T-helper 9 cell (primary cell): ENCODE data around the gene SARM1.
"Not testable (repeated sequence)": the region's sequence is repeated elsewhere in the genome, so short reads cannot be mapped to it uniquely, and the experiment has no call there.

Experiments used
- DNase-seq: peaks from one replicate; pipeline ENCODE4 v3.0.0-alpha.2; 2020

Gene SARM1

DNA sequence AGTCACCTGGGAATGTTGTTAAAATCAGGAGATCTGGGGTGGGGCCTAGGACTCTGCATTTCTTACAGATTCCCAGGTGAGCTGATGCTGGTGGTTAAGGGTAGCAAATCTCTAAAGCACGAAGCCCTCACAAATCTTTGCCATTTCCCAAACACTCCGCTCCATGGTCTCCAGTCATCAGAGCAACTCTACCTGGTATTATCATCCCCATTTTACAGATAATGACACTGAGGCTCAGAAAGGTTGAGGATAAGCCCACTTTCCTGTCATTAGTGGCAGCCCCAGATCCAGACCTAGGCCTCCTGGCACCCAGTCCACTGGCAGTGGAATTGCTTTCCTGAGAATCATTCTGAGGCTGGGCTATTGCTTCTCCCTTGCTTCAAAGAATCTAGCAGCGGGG is 25.8 kb downstream of the SARM1 start:
- no peak for DNase-seq

DNA sequence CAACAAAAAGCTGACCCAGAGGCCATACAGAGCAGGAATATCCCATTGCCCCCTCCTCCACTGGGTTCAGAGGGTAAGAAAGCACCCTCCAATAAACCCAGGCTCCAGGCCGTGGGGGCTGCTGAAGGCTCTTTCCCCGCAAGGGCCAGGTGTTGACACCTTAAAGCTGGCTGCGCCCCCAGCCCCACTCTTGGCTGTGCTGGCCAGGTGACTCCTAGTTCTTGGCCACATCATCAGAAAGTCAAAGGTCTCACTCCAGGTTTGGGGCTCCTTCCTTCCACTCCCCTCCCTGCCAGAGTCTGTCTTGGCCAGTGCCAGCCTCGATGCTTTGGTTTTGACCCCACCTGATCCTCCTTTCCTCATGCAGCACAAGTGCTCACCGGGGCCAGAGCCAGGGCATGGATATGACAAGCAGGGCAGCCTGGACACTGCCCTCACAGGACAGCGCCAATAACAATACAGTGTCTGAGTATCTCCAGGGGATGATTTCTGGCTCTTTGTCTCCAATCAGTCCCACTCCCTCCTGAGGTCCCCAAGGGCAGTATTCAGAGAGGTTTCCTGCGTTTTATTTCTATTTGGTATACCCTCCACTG is 26.3 kb downstream of the SARM1 start:
- DNase-seq, result no peak

DNA sequence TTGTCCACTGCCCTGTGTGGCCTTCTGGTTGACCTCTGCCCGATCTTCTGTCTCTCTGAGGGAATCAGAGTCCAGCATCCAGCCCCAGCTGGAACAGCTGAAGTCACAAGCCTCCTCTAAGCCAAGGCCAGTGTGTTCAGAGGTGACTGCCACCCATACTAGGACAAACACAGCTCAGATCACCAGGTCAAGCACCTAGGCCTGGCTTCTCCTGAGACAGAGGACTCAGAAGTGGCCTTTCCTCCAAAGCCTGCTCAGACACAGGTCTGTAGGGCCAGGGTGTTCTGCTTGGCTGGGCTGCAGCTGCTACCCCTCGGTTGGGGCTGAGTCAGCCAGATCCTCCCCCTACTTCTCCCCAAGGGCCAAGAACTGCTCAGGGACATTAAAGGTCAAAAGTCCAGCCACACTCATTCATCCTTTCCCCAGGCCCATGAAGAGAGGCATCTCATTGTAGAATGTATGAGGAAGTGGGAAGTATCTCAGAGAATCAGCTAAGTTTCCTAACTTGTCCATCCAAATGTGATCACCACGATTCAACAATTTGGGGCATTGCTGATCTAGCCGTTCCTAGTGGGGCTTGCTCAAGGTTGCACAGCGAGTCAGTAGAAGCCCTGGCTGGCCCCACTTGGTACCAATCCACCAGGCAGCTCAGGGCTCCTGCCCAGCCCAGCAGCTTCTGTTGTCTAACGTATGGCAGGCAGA is 26.9 kb downstream of the SARM1 start:
- no peak for DNase-seq

DNA sequence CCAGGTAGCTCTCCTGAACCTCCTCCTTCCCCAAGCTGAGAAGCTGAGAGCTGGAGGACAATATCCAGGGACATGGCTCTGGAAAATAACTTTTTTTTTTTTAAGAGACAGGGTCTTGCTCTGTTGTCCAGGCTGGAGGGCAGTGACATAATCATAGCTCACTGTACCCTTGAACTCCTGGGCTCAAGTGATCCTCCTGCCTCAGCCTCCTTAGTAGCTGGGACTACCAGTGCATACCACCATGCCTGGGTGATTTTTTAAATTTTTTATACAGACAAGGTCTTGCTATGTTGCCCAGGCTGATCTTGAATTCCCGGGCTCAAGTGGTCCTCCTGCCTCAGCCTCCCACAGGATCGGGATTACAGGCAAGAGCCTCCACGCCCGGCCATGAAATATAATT is 28.3 kb downstream of the SARM1 start:
- DNase-seq, result no peak

DNA sequence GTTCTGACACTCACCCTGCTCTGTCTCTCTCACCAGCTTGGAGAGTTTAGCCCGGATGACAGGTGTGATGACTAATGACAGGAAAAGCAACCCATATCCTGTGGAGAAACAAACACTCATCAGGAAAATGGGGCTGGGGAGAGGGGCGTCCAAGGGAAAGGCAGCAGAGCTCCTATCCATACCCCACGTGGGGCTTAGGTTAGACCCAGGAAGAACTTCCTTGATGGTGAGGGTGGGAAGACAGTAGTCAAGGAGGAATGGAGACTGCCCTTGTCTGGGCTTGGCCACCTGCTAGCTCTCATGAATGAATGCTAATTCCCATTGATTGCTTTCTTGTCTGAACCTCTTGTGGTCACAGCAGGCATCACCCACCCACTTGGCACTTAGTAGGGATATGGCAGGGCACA is 30.7 kb downstream of the SARM1 start:
- DNase-seq, result no peak

DNA sequence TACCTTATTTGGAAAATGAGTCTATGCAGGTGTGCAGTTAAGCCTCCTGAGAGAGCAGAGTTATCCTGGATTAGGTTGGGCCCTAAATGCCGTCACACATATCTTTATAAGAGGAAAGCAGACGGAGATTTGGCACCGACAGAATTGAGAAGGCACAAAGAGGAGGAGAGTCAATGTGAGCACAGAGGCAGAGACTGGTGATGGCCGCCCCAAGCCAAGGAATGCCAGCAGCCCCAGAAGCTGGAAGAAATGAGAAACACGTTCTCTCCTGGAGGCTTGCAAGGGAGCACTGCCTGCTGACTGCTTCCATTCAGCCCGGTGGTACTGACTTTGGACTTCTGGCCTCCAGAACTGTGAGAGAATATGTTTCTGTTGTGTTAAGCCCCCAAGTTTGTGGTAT is 31.4 kb downstream of the SARM1 start:
- DNase-seq, result no peak

DNA sequence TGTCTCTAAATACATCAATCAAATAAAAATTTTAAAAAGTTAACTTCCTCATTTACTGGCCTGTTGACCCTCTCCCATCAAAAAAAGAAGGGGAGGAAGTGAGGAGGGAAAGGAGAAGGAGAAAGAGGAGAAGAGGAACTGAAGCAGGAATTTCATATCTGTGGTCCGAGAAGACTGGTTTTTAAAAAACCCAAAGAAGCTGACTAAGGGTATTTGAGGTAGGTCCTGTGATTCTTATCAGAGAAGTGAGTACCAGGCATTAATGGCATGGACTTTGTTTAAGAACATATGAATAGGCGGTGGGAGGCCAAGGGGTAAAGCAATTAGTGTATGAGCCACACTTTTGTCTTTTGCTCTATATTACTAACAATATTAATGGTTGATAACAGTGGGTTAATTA is 32.5 kb downstream of the SARM1 start:
- DNase-seq, result no peak

DNA sequence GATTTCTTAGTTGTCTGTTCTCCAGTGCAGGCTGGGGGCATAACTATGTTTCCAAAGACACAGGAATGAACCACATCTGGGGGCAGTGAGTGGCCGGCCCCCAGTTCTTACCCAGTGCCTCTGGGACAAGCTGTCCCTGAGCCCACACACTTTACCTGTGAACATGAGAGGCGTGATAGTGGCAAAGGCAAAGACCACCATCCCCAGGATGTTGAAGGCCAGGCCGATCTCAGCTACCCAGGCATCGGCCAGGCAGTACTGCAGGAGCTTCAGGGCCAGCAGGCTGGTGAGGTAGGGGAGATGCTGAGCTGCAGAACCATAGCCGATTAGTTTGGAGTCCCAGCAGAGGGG is 32.9 kb downstream of the SARM1 start:
- no peak for DNase-seq

DNA sequence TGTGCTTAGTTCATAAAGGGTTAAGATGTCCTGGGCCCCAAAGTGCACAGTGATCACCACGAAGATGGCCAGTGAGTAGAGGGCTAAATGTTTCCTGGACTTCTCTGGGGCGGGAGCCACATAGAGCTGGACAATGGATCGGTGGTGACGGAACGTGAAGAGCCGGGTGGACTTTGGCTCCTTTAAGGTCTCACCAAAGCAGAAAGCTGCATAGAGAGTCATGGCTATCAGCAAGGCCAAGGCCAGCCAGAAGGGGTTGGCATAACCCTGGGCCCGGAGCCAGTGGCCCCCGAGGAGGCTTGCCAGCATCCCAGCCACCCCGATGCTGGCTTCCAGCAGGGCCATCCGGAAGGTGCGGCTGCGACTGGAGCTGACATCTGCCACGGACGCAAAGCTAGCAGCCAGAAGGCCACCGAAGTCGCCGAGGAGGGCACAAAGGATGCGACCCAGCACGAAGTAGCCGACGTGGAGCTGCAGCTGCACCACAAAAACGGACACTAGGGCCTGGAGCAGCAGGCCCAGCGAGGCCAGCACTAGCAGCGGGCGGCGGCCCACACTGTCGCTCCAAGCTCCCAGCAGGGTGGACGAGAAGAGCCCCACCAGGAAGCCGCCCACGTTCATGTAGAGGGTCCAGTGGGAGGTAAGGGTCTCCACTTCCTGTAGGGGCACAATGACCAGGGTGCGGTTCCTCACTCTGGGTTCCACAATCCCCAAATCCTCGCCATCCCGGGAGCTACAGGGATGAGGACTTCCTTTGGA is 33.5 kb downstream of the SARM1 start:
- DNase-seq, result no peak

DNA sequence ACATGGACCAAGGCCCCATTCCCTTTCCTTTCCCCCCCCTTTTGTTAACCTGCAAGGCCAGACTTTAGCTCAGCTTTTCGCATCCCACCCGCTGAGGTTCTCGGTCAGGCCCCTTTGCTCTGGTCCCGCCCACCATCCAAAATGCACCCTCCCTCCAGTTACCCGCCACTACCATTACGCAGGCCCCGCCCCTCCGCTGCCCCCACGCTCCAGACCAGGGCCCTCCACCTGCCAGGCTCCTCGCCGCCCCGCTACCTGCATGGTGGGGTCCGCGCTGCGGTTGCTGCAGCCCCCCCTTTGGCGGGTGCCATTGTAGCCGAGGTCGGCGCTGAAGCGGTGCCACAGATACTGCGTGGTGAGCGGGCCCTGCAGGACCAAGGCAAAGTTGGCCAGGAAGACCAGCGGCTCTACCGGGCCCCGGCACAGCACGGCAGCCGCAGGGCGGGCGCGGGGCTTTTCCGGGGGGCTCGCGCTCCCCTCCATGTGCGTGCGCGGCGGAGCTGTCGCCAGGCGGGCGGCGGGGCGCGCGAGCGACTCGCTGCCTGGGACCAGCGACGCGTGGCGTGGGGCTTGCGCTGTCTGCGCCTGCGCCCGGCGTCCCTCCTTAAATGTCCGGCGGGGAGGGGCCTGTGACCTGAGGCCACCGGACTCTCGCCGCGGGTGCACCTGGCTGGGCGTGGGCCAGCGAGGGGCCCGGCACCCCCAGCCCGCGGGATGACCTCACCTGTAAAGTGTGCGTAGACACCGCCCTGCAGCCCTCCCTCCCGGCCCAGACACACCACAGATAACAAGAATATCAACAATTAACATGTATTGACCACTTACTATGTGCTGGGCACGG is 34.4 kb downstream of the SARM1 start, which contains the start of gene SLC46A1:
Gene SLC46A1 (minus strand): TSS at position 581 of the 841 bp plus-strand sequence. CDS start 98 bp downstream, at position 483.
- DNase-seq, result no peak

DNA sequence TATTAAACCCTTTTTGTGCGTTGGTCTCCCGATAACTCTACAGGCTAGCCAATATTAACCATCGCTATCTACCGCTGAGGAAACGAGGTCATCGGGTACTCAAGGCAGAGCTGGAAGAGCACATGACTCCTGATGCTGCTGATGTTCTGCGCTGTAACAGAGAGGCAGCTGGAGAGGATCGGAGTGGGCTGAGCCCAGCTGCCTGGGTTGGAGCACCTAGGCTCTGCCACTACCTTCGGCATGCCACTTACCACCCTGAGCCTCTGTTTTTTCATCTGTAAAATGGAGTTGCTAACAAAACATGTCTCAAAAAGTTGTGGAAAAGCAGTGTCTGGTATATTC is 35.0 kb downstream of the SARM1 start:
- no peak for DNase-seq

DNA sequence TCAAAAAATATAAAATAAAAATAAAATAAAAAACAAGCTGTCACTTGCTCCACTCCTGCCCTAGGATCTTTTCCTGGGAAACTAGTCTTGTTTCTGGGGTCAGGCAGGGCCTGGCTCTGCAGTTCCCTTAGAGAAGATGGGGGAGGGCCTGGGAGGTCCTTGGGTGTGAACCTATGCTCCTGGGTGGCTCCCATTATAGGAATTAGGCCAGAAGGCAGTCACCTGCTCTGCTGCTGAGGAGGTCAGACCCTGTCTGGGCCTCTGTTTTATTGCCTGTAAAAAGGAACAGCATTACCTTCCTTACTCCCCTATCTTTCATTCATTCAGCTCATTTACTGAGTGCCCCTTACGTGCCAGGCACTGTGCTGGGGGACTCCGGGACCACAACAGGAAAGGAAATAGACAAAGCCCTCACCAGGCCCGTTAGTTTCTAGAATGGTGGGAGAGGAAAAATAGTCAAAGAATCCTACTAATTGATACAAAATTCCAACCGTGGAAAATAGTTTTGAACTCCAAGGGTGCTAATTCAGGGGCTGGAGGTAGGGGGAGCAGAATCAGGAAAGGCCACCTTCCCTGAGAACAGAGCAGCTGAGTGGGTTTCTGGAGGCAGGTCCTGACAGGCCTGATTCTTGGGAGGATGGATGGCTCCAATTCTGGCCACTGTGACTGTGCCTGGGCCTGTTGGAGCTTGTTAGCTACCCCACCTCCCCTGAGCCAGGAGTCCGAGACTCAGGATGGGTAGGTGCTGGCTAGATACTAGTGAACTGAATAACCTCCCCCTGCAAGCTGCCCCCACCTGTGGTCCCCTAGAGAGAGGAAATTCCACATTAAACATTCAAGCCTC is 35.9 kb downstream of the SARM1 start:
- no peak for DNase-seq

DNA sequence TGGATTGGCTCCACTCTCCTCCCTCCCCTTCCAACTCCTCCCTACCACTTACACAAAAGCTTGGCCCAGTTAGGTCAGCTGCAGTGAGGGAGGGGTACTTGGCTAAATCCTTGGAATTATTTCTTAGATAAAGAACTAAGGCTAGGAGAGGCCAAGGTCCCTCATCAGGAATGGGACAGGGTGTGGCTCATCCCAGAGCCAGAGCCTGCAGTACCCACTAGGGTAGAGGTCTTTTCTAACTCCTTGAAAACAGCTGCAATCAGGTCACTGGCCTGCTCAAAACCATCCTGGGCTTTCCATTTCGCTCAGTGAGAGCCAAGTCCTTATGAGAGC is 36.4 kb downstream of the SARM1 start:
- DNase-seq, result no peak

DNA sequence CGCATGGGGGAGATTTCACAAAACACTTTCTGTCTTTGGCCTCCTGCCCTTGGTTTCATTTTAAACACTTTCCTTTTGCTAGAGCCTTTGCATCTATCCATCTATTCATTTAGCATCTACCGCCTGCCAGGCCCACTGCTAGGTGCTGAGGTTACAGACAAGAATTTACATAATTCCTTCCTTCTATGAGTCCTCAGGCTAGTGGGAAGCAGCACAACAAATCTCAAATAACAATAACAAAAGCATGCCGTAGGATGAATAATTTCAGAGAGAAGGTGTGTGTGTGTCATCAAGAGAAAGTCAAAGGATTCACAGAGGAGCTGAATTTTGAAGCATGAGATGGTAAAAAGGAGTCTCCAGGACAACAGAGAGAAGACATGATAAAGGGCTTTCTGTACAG is 40.6 kb downstream of the SARM1 start:
- no peak for DNase-seq

DNA sequence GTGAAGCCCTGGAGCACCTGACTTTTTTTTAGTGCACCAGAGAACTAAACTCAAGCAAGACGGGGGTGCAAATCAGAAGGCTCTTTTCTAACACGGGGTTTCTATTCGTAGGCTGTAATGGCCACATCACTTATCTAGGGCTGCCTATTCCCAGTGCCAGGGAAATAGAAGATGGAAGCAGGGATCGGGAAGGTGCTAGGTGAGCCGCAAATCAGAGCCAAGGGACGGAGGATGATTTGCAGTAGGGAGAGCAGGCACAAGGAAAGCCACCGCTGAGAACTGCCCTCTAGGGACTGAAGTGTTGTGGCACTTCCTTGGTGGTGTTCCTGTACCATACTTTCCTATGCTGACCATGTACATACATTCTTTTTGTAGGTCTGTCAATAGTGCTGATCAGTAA is 42.3 kb downstream of the SARM1 start:
- no peak for DNase-seq

DNA sequence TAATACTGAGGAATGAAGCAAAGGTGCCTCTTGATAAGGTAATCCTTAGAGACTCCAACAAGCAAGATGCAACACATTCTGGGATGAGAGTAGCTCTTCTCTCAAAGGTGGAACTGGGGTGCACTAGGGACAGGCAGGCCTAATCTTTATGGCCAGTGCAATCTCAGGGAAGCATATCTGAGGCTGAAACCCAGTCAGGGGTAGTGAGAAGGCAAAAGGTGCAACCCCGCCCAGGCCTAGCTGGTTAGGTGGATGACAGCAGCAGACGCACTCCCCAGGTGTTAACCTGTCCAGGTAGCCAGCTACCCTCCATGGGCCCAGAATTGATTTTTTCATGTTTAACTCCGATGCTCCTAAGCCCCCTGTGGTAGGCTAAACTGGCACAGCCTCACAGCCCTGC is 44.4 kb downstream of the SARM1 start:
- no peak for DNase-seq

DNA sequence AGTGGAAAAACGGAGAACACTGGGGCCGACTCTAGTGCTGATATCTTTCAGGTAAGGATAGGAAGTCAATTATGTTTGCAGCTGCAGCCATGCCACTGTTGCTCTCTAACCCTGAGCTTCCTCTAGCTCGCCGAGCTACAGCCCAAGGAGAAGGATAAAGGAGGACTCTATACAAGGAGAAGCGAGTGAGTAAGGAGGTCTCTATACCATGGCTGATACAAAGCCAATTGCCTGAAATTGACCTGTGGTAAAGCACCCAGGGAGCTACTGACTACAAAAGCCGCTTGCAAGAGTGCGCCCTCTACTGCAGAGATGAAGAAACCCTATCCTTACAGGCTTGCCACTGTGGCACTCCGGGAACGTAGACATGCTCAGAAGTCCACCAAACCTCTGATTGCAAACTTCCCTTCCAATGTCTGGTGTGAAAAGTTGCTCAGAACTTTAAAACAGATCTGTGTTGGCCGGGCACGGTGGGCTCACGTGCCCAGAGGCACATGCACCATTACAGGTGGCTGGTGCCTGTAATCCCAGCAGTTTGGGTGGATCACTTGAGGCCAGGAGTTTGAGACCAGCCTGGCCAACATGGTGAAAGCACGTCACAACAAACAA is 45.3 kb downstream of the SARM1 start:
- DNase-seq, result peak; percentile 21

DNA sequence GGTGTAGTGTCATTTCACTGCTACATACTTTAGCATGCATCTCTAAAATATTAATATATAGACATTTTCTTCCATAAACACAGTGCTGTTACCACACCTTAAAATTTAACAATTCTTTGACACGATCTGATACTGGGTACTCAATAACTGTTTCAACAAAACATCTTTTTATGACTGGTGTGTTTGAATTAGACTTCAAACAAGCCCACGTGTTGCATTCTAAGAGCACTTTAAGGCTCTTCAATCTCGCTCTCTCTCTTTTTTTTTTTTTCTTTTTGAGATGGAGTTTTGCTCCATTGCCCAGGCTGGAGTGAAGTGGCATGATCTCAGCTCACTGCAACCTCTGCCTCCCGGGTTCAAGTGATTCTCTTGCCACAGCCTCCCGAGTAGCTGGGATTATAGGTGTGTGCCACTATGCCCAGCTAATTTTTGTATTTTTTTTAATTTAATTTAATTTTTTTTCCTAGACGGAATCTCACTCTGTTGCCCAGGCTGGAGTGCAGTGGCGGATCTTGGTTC is 50.4 kb downstream of the SARM1 start:
- no peak for DNase-seq

DNA sequence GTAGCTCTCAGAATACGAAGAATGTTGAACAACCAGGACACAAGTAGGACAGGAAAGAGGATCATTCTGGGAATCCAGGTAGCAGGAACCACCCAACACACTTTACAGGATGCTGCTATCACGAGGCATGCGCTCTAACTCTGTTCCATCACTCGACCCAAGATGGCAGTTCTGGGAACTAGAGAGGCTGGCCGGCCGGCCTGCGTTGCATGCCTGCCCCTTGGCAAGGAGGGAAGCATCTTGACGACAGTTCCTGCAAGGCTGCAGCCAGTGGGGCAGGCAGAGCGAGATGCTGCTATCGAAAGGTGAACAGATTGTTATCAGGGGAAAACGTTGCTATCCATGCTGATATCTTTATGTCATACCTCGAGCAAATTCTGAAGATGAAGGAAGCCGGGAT is 53.7 kb downstream of the SARM1 start:
- no peak for DNase-seq

DNA sequence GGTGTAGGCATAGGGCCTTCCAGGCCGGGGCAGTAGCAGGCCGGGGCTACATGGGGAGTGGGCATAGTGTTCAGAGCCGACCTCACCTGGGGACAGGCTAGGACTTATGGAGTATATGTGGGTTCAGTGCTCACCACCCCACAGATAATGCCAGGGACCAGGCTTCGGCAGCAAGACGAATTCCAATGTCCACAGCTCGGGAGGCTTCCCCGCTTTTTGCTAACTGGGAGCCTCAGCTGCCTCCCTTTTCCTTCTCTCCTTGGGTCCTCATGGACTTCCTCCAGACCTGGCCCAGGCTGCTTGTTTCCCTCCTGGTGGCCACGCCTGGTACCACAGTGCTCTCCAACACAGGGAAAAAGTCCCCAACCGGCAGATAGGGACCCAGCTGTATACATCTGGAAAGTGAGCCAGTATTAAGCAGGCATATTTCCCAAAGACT is 54.6 kb downstream of the SARM1 start:
- DNase-seq, result no peak

DNA sequence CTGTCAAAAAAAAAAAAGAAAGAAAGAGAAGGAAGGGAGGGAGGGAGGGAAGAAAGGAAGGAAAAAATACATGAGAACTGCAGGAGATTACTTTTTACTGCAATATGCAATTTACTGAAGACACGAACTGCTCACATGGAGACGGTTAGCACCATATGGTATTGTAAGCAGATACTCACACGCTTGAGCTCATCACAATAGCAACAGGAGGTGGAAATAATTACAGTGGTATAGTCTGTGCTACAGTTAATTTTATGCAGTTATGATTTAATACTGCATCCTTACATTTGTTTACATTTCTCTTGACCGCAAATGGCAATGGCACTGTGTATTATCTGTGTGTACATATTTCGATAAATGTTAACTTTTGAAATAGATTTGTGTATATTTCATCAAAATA is 55.9 kb downstream of the SARM1 start:
- no peak for DNase-seq

DNA sequence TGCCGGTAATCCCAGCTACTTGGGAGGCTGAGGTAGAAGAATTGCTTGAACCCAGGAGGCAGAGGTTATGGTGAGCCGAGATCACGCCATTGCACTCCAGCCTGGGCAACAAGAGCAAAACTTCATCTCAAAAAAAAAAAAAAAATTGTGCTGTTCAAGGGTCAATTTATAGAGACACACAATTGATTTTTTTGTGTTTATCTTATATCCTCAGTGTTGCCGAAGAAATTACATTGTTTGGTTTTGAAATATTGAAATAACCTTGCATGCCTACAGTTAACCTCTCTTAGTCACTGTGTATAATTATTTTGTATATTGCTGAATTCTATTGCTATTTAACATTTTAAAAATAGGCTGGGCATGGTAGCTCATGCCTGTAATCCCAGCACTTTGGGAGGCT is 56.5 kb downstream of the SARM1 start:
- DNase-seq, result not testable (repeated sequence)
